ENCODE data around the gene DLG2. TPM values are rescaled to one million over a fixed set of nuclear protein-coding genes. Genes with fewer than 3 reads are reported as not detected.

Gene DLG2
- total RNA-seq, 3 donors from 2014 or later (not counting 1 experiment from before 2014, with no cell fraction given), result 1.7 to 2.9 (median 2.2) TPM

- Histone ChIP-seq H3K4me3 (ENCODE audit: low read length) (no peak overlapping the region), H3K4me1 (ENCODE audit: control insufficient read depth, insufficient read depth, low read length) (no peaks in the 10 kb centered on the region), H3K27me3 (ENCODE audit: control insufficient read depth, insufficient read depth, low read length) (no peaks in the 10 kb centered on the region), H3K9me3 (ENCODE audit: control insufficient read depth, insufficient read depth, low read length) (no peaks in the 10 kb centered on the region), H3K27ac (ENCODE audit: low read length) (no peak overlapping the region), H3K36me3 (ENCODE audit: control insufficient read depth, insufficient read depth, low read length) (no peaks in the 10 kb centered on the region)
- Mint-ChIP-seq H3K27ac (no peak overlapping the region), H3K36me3 (no peaks in the 10 kb centered on the region), H3K4me1 (no peaks in the 10 kb centered on the region), H3K27me3 (ENCODE audit: low read depth in 2 of 2) (no peaks in the 10 kb centered on the region), H3K9me3 (peaks cover 4 to 5% of the 10 kb centered on the region in 2 donors), H3K4me3 (no peak overlapping the region)
- intact Hi-C loops (cut with micrococcal nuclease), result no loop called here
- no peak for DNase-seq
- WGBS (ENCODE audit: insufficient coverage), result 85% methylated on average over 10 of the region's 11 CpGs
- no peak for TF ChIP-seq CTCF (IDR thresholded peaks at IDR 0.05)
- ATAC-seq, result no peak
Measured at GRCh38 chr11:83510530-83511460, 2116.3 kb downstream of the DLG2 start.

DNA sequence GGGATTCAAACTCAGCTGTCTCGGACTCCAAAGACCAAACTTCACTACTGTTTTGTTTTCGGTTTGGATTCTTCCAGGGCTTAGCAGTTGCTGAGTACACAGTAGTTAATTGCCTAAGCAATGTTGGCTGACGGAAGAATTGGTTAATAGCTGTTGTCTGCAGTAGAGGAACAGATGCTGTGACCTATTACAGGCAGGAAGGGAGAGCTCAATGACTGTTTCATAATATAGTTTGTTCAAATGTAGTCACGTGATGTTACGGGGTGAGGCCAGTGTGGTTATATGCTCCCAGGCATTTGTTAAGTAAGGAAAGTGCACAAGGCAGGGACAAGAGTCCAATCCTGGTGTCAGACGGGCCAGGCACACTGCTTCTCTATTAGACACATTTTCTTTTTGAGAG lies 2118.3 kb downstream of the DLG2 start:
- H3K4me3 Mint-ChIP-seq, result no peak overlapping the region
- H3K4me1 ChIP-seq (ENCODE audit: control insufficient read depth, insufficient read depth, low read length), result no peaks in the 10 kb centered on the region
- TF ChIP-seq CTCF (IDR thresholded peaks at IDR 0.05), result no peak
- no peak for DNase-seq
- no peak for ATAC-seq
- no peak overlapping the region for H3K27ac Mint-ChIP-seq
- H3K36me3 Mint-ChIP-seq, result no peaks in the 10 kb centered on the region
- intact Hi-C loops (cut with micrococcal nuclease), result no loop called here
- H3K4me3 ChIP-seq (ENCODE audit: low read length), result no peak overlapping the region
- H3K27ac ChIP-seq (ENCODE audit: low read length), result no peak overlapping the region
- H3K36me3 ChIP-seq (ENCODE audit: control insufficient read depth, insufficient read depth, low read length), result no peaks in the 10 kb centered on the region
- 88% methylated on average over 6 of the region's 6 CpGs for WGBS (ENCODE audit: insufficient coverage)
- H3K9me3 ChIP-seq (ENCODE audit: control insufficient read depth, insufficient read depth, low read length), result no peaks in the 10 kb centered on the region
- H3K27me3 Mint-ChIP-seq (ENCODE audit: low read depth in 2 of 2), result no peaks in the 10 kb centered on the region
- peaks cover 0 to 2% of the 10 kb centered on the region in 2 donors for H3K9me3 Mint-ChIP-seq
- no peaks in the 10 kb centered on the region for H3K4me1 Mint-ChIP-seq
- no peaks in the 10 kb centered on the region for H3K27me3 ChIP-seq (ENCODE audit: control insufficient read depth, insufficient read depth, low read length)

- TF ChIP-seq CTCF (IDR thresholded peaks at IDR 0.05), result no peak
- Histone ChIP-seq H3K27me3 (ENCODE audit: control insufficient read depth, insufficient read depth, low read length) (no peaks in the 10 kb centered on the region), H3K9me3 (ENCODE audit: control insufficient read depth, insufficient read depth, low read length) (no peaks in the 10 kb centered on the region), H3K36me3 (ENCODE audit: control insufficient read depth, insufficient read depth, low read length) (no peaks in the 10 kb centered on the region), H3K4me1 (ENCODE audit: control insufficient read depth, insufficient read depth, low read length) (no peaks in the 10 kb centered on the region), H3K4me3 (ENCODE audit: low read length) (no peak overlapping the region), H3K27ac (ENCODE audit: low read length) (no peak overlapping the region)
- peaks cover 0 to 5% of the 10 kb centered on the region in 2 donors for H3K9me3 Mint-ChIP-seq
- H3K27me3 Mint-ChIP-seq (ENCODE audit: low read depth in 2 of 2), result no peaks in the 10 kb centered on the region
- no peak for DNase-seq
- intact Hi-C loops (cut with micrococcal nuclease), result no loop called here
- H3K36me3 Mint-ChIP-seq, result no peaks in the 10 kb centered on the region
- H3K4me1 Mint-ChIP-seq, result no peaks in the 10 kb centered on the region
- WGBS (ENCODE audit: insufficient coverage), result 98% methylated on average over 2 of the region's 3 CpGs
- no peak overlapping the region for H3K27ac Mint-ChIP-seq
- ATAC-seq, result no peak
- no peak overlapping the region for H3K4me3 Mint-ChIP-seq
Measured at GRCh38 chr11:83502041-83502440, 2125.1 kb downstream of the DLG2 start.
